Measurements from ENCODE around the gene MEA1. TPM values are rescaled to one million over a fixed set of nuclear protein-coding genes. Genes with fewer than 3 reads are reported as not detected.

MEA1 gene
- polyA plus RNA-seq, 1 donor = 76.7 TPM

DNA sequence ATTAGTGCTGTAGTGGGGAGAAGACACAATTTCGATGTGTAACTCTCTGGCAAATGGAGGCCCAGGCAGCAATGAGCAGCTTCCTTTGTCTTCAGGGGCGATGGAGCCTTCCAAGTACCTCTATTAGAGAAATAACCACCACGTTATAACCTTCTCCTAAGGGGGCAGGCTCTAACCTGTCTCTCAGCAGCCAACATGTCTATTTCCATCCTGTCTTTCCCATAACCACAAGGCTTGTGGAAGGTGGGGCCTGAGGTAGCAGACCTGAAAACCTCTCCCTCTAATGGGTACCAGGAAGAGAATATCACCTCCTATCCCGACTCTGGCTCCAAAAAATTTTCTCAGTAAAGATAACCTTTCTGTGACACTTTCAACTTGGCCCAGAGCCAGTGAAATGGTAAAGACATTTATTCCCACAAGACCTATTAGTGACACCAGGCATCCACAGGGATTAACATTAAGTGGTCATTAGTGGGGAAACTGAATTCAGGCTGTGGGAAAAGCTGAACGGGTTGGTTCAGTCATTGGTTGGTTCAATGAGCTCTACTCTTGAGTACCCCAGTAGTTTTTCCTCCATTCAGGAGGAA, 38.7 kb downstream of the MEA1 start:
- no peak for DNase-seq

DNA sequence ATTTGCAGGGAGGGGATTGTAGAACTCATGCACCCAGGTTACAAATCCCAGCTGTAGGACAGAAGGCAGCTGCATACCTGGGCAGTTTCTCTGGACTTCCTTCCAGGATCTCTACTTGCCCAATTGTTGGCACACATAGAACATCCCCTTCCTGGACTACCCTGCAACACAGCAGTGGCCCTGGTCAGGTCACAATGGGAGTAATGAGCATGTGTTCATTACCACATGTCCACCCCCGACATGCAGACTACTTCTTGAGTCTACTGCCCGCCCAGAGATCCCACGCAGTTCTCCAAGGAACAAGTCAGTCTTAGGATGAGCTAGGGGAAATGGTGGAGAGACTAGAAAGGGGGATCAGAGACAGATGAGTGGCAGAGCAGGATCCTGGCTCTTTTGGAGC, 39.8 kb downstream of the MEA1 start:
- no peak for DNase-seq

- no peak for DNase-seq
Observed at GRCh38 chr6:42971746-42972327, 41.9 kb downstream of the MEA1 start.

DNA sequence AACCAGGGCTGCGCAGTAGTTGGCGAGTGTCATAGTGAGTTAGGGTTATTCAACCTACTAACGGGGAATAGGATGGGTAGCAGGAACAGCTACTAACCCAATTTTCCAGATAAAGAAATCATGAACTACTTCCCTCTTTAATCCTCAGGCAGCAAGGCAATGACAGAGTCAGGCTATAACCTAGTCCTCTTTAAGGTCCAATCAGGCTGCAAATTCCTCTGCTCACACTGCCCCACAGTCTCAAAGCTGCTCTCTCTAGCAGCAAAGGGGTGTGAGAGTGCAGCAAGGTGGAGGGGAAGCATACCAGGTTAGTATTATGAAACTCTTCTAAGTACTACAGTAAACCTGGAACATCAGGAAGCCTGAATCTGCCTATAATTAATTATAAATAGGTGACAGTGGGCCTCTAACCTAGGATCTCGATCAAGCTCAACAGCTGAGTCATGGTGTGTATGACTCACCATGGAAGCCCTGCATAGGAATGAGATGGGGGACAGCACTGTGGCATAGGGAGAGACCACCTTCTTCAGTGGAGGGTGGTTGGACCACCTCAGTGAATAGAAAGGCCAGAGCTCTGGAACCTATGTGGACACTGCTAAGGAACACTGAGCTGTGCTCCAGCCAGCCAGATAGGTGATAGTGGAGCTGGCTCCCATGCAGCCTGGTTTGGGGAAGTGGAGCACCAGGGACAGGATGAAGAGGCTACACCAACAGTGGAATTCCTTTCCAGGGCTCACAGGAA, 42.7 kb downstream of the MEA1 start:
- no peak for DNase-seq

DNA sequence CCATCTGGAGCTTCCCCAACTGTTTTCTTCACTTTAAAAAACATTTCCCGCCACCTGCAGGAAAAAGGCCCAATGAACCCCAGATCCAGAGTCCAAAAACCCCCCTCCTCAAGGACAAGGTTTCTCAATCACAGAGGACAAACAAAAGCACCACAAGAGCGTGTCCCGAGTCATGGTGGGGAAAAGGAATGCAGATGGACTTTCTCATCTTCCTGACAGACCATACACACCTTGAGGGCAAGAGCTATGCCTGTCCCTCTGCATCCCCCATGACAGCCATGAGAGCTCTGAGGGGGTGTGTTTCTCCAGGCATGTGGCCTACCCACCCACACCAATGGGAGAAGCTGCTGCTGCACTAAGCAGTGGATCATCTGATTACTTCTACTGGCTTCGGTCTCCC, 43.8 kb downstream of the MEA1 start:
- DNase-seq = no peak

GRCh38 chr6:42969431-42969830, 44.3 kb downstream of the MEA1 start:
- DNase-seq = no peak

GRCh38 chr6:42968783-42969182, 45.0 kb downstream of the MEA1 start:
- no peak for DNase-seq

GRCh38 chr6:42968126-42968701, 45.5 kb downstream of the MEA1 start:
- no peak for DNase-seq

DNA sequence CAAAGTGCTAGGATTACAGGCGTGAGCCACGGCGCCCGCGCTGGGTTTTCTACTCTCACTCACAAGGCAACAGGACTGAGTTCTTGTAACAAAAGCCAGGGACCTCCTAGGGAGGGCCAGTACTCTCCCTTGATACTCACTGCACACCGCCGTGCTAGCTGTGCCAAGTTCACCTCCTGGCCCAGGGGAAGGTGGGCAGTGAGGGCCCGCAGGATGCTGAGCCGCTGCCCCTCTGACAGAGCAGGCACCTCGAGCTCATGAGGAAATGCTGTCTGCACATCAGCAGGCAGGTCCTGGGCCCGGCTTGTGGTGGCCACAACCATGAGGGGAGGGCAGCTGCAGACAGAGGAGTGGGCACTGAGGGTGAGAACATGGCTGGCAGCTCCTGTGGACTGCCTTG, 46.5 kb downstream of the MEA1 start:
- DNase-seq = no peak

GRCh38 chr6:42966571-42966970, 47.2 kb downstream of the MEA1 start:
- DNase-seq = no peak

- no peak for DNase-seq
Observed at GRCh38 chr6:42963855-42964605, 49.7 kb downstream of the MEA1 start.

DNA sequence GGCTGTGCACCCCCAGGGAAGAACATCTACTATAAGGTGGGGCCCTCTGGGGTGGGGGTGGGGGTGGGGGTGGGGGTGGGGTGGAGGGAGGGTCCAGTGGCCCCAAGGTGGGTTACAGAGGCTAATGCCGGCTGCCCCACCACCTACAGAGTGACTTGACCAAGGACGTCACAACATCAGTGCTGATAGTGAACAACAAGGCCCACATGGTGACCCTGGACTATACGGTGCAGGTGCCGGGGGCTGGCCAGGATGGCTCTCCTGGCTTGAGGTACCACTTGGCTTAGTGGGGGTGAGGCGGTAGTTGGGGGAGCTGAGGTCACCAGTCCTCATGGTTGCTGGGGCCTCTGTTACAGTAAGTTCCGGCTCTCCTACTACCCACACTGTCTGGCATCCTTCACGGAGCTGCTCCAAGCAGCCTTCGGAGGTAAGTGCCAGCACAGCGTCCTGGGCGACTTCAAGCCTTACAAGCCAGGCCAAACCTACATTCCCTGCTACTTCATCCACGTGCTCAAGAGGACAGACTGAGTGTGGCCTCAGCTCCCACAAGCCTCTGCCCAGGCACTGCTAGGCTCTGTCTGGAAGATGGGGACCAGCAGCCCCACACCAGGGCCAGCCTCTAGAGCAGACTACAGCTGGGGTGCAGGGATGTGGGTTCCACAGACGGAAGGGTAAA, 50.4 kb downstream of the MEA1 start:
- DNase-seq = no peak

DNA sequence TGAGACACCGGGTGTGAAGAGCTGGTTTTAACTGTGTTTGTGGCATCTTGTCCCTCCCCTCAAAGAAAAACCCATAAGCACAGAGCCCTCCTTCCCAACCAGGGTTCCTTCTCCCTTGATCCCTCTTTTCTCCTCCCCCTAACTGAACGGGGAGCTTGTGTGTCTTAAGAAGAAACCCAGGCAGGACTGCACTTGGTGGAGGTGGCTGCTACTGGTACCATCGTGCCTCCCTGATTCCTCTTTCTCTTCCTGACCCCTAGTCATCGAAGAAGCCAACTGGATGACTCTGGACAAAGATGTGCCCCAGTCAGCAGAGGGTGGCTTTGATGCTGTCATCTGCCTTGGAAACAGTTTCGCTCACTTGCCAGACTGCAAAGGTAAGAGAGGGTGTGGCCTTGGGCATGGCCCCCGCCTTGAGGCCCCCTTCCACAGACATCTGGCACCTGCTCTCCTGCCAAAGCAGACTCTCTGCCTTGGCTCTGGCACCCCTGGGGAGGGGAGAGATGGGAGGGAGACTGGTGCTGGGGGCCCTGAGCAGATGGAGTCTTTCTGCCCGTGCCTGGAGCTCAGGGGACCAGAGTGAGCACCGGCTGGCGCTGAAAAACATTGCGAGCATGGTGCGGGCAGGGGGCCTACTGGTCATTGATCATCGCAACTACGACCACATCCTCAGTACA, 51.1 kb downstream of the MEA1 start:
- DNase-seq = no peak

- no peak for DNase-seq
Observed at GRCh38 chr6:42962096-42962495, 51.6 kb downstream of the MEA1 start.

Other genes with a start within 250 kb of the MEA1 start
- 17.4 TPM for gene BICRAL, start 231.9 kb downstream of the MEA1 start, polyA plus RNA-seq (ENCODE audit: insufficient read length)
- 138 TPM for gene RPL7L1, start 134.3 kb downstream of the MEA1 start, polyA plus RNA-seq (ENCODE audit: insufficient read length)
- not detected for gene PTCRA, start 97.9 kb downstream of the MEA1 start, polyA plus RNA-seq (ENCODE audit: insufficient read length)
- 58.0 TPM for gene CNPY3, start 84.5 kb downstream of the MEA1 start, polyA plus RNA-seq (ENCODE audit: insufficient read length)
- 2.1 TPM for gene GNMT, start 53.2 kb downstream of the MEA1 start, polyA plus RNA-seq (ENCODE audit: insufficient read length)
- 18.2 TPM for gene PEX6, start 34.8 kb downstream of the MEA1 start, polyA plus RNA-seq (ENCODE audit: insufficient read length)
- gene PPP2R5D, start 29.4 kb downstream of the MEA1 start, polyA plus RNA-seq (ENCODE audit: insufficient read length) = 72.5 TPM
- gene KLHDC3, start 303 bp upstream of the MEA1 start, polyA plus RNA-seq (ENCODE audit: insufficient read length) = 85.4 TPM
- 63.6 TPM for gene RRP36, start 7.7 kb upstream of the MEA1 start, polyA plus RNA-seq (ENCODE audit: insufficient read length)
- 49.7 TPM for gene CUL7, start 39.9 kb upstream of the MEA1 start, polyA plus RNA-seq (ENCODE audit: insufficient read length)
- 53.2 TPM for gene MRPL2, start 45.5 kb upstream of the MEA1 start, polyA plus RNA-seq (ENCODE audit: insufficient read length)
- gene KLC4, start 45.7 kb upstream of the MEA1 start, polyA plus RNA-seq (ENCODE audit: insufficient read length) = 72.4 TPM
- gene PTK7, start 62.4 kb upstream of the MEA1 start, polyA plus RNA-seq (ENCODE audit: insufficient read length) = 213 TPM
- gene SRF, start 157.3 kb upstream of the MEA1 start, polyA plus RNA-seq (ENCODE audit: insufficient read length) = 28.2 TPM
- gene CUL9, start 168.2 kb upstream of the MEA1 start, polyA plus RNA-seq (ENCODE audit: insufficient read length) = 44.3 TPM
- gene DNPH1, start 215.5 kb upstream of the MEA1 start, polyA plus RNA-seq (ENCODE audit: insufficient read length) = 44.3 TPM
- gene TTBK1, start 229.5 kb upstream of the MEA1 start, polyA plus RNA-seq (ENCODE audit: insufficient read length) = 0.37 TPM